H9 (cell line): Measurements from ENCODE around the gene ADIRF. TPM values are rescaled to one million over a fixed set of nuclear protein-coding genes. Genes with fewer than 3 reads are reported as not detected.
A peak's percentile ranks its signal among the peaks of the same experiment; 100 is the strongest.
"Not testable (repeated sequence)": the region's sequence is repeated elsewhere in the genome, so short reads cannot be mapped to it uniquely, and the experiment has no call there.

Experiments used
- DNase-seq: peaks from one replicate; pipeline ENCODE4 v3.0.0-alpha.2; 2017
- H2AFZ ChIP-seq: one replicate; pipeline ENCODE4 v1.6.1; 2013; ENCODE audit warnings: mild to moderate bottlenecking, low read length, control low read depth, moderate library complexity
- H2AK5ac ChIP-seq: 2 replicates; pipeline ENCODE4 v1.6.1; 2013; ENCODE audit warnings: low read length, control low read depth, mixed read lengths; ENCODE audit not compliant: insufficient read length
- H2BK120ac ChIP-seq: one replicate; pipeline ENCODE4 v1.6.1; 2013; ENCODE audit warnings: low read depth, mild to moderate bottlenecking, low read length, control low read depth, inconsistent platforms; ENCODE audit not compliant: poor library complexity, severe bottlenecking
- H2BK12ac ChIP-seq: 2 replicates; pipeline ENCODE4 v1.6.1; 2013; ENCODE audit warnings: low read length, control low read depth, mixed read lengths, low read depth; ENCODE audit not compliant: insufficient read length
- H2BK15ac ChIP-seq: 2 replicates; pipeline ENCODE4 v1.6.1; 2013; ENCODE audit warnings: low read depth, low read length, control low read depth
- H2BK20ac ChIP-seq: one replicate; pipeline ENCODE4 v1.6.1; 2013; ENCODE audit warnings: low read depth, mild to moderate bottlenecking, low read length, control low read depth, inconsistent platforms; ENCODE audit not compliant: poor library complexity, severe bottlenecking
- H2BK5ac ChIP-seq: 2 replicates; pipeline ENCODE4 v1.6.1; 2013; ENCODE audit warnings: low read length, control low read depth, mixed read lengths; ENCODE audit not compliant: insufficient read length
- H3K14ac ChIP-seq: 2 replicates; pipeline ENCODE4 v1.6.1; 2013; ENCODE audit warnings: low read length, control low read depth; ENCODE audit not compliant: insufficient read depth
- H3K18ac ChIP-seq: 2 replicates; pipeline ENCODE4 v1.6.1; 2013; ENCODE audit warnings: low read depth, mild to moderate bottlenecking, mixed read lengths, low read length, control low read depth; ENCODE audit not compliant: insufficient read length
- H3K23ac ChIP-seq: 2 replicates; pipeline ENCODE4 v1.6.1; 2013; ENCODE audit warnings: low read length, control low read depth, mixed read lengths, low read depth; ENCODE audit not compliant: insufficient read length
- H3K23me2 ChIP-seq: 2 replicates; pipeline ENCODE4 v1.6.1; 2013; ENCODE audit warnings: low read depth, mild to moderate bottlenecking, mixed read lengths, low read length, control low read depth; ENCODE audit not compliant: insufficient read length, poor library complexity, severe bottlenecking
- H3K27ac ChIP-seq: 2 replicates; pipeline ENCODE4 v1.5.1; 2013; ENCODE audit warnings: low read length, control low read depth, mixed read lengths, low read depth; ENCODE audit not compliant: insufficient read length
- H3K27me3 ChIP-seq: 2 replicates; pipeline ENCODE4 v1.6.1; 2013; ENCODE audit warnings: low read length, control low read depth, inconsistent platforms; ENCODE audit not compliant: insufficient read depth
- H3K4ac ChIP-seq: 2 replicates; pipeline ENCODE4 v1.6.1; 2013; ENCODE audit warnings: low read depth, mild to moderate bottlenecking, control low read depth, inconsistent platforms, low read length, moderate library complexity
- H3K4me1 ChIP-seq: 2 replicates; pipeline ENCODE4 v1.6.1; 2013; ENCODE audit warnings: low read length, control low read depth, inconsistent platforms; ENCODE audit not compliant: insufficient read depth
- H3K4me2 ChIP-seq: 2 replicates; pipeline ENCODE4 v1.6.1; 2013; ENCODE audit warnings: low read length, control low read depth, mixed read lengths; ENCODE audit not compliant: insufficient read length, insufficient read depth
- H3K56ac ChIP-seq: 2 replicates; pipeline ENCODE4 v1.6.1; 2013; ENCODE audit warnings: low read depth, mild to moderate bottlenecking, mixed read lengths, low read length, control low read depth; ENCODE audit not compliant: insufficient read length
- H3K79me1 ChIP-seq: 2 replicates; pipeline ENCODE4 v1.6.1; 2013; ENCODE audit warnings: low read depth, mild to moderate bottlenecking, moderate library complexity, low read length, control low read depth, inconsistent platforms; ENCODE audit not compliant: insufficient read depth, poor library complexity, severe bottlenecking
- H3K79me2 ChIP-seq: 2 replicates; pipeline ENCODE4 v1.6.1; 2013; ENCODE audit warnings: low read length, control low read depth, inconsistent platforms; ENCODE audit not compliant: insufficient read depth
- H3K9ac ChIP-seq: 2 replicates; pipeline ENCODE4 v1.6.1; 2013; ENCODE audit warnings: low read length, control low read depth, mixed read lengths; ENCODE audit not compliant: insufficient read length; ENCODE audit errors: extremely low read depth
- H3K9me3 ChIP-seq: one replicate; pipeline ENCODE4 v1.6.1; 2013; ENCODE audit warnings: low read depth, low read length, inconsistent platforms; ENCODE audit not compliant: control insufficient read depth
- H3T11ph ChIP-seq: one replicate; pipeline ENCODE4 v1.6.1; 2013; ENCODE audit warnings: mild to moderate bottlenecking, low read length, control low read depth, inconsistent platforms
- H4K20me1 ChIP-seq: one replicate; pipeline ENCODE4 v1.6.1; 2013; ENCODE audit not compliant: control insufficient read depth, insufficient read length, insufficient read depth
- H4K5ac ChIP-seq: 2 replicates; pipeline ENCODE4 v1.6.1; 2013; ENCODE audit warnings: low read depth, mild to moderate bottlenecking, mixed read lengths, low read length, control low read depth; ENCODE audit not compliant: insufficient read length
- H4K8ac ChIP-seq: replicated peaks from 2 replicates; pipeline ENCODE4 v1.6.1; 2013; ENCODE audit warnings: low read length, control low read depth, mixed read lengths, low read depth; ENCODE audit not compliant: insufficient read length
- H4K91ac ChIP-seq: 2 replicates; pipeline ENCODE4 v1.6.1; 2013; ENCODE audit warnings: low read depth, mild to moderate bottlenecking, moderate library complexity, mixed read lengths, low read length, control low read depth; ENCODE audit not compliant: insufficient read length
- H3K27ac Mint-ChIP-seq, 3 experiments: 2 replicates in 2 of 3; 3 replicates in 1 of 3; pipeline ENCODE4 v1.8.0; 2020 to 2021; ENCODE audit warnings: mixed read lengths in 3 of 3, mild to moderate bottlenecking in 1 of 3, moderate library complexity in 1 of 3
- H3K27me3 Mint-ChIP-seq: 2 replicates; pipeline ENCODE4 v1.8.0; 2021; ENCODE audit warnings: low read depth, mild to moderate bottlenecking, moderate library complexity, mixed read lengths
- H3K36me3 Mint-ChIP-seq, 3 experiments: 2 replicates in 2 of 3; 3 replicates in 1 of 3; pipeline ENCODE4 v1.8.0; 2020 to 2021; ENCODE audit warnings: low read depth in 3 of 3, mixed read lengths in 3 of 3; ENCODE audit not compliant: insufficient read depth in 1 of 3
- H3K4me1 Mint-ChIP-seq, 2 experiments: 2 replicates each; pipeline ENCODE4 v1.8.0; 2020; ENCODE audit warnings: mixed read lengths in 2 of 2
- H3K4me3 Mint-ChIP-seq, 2 experiments: 2 replicates in 1 of 2; 3 replicates in 1 of 2; pipeline ENCODE4 v1.8.0; 2020 to 2021; ENCODE audit warnings: mild to moderate bottlenecking in 2 of 2, mixed read lengths in 2 of 2, moderate library complexity in 1 of 2
- H3K9me3 Mint-ChIP-seq, 2 experiments: 2 replicates in 1 of 2; 3 replicates in 1 of 2; pipeline ENCODE4 v1.8.0; 2020; ENCODE audit warnings: mild to moderate bottlenecking in 2 of 2, mixed read lengths in 2 of 2, moderate library complexity in 1 of 2
- CTCF ChIP-seq: fragments of 200-600 bp; sonication (generic); conservative IDR thresholded peaks from 3 replicates; pipeline ENCODE4 v1.8.0; 2021; ENCODE audit warnings: antibody characterized with exemption, mild to moderate bottlenecking
- WGBS: extraction: QIAGEN DNeasy Blood & Tissue Kit; methylation state at CpG from one replicate; pipeline ENCODE4 v1.1.7; 2013; ENCODE audit warnings: missing lambda C conversion rate, low lambda C conversion rate, mixed read lengths; ENCODE audit not compliant: insufficient read length; ENCODE audit errors: extremely low coverage; 5-methylcytosine and 5-hydroxymethylcytosine counted together
- total RNA-seq: library from RNA; stranded (reverse); gene quantifications from 2 replicates; pipeline ENCODE4 v1.2.1, GENCODE V29; 2021

The ADIRF gene
- total RNA-seq, 1 experiment from 2014 or later = not detected

GRCh38 chr10:86932674-86933073 lies 35.6 kb upstream of the ADIRF start:
- Mint-ChIP-seq H3K27me3 (no peaks in the 10 kb centered on the region; the same call in 1 of the 2 replicates), H3K9me3 (no peaks in the 10 kb centered on the region), H3K27ac (peak overlapping the region; percentile 13 to 53 (median 48); a peak in 2 of 7 replicates), H3K4me1 (peaks cover 0 to 3% of the 10 kb centered on the region in 2 experiments; a peak in 2 of 4 replicates), H3K36me3 (peaks cover 10 to 47% (median 26%) of the 10 kb centered on the region in 3 experiments; a peak in 6 of 7 replicates), H3K4me3 (no peak overlapping the region)
- no peak overlapping the region for H3K56ac ChIP-seq
- no peak overlapping the region for H2BK5ac ChIP-seq
- H3K4me1 ChIP-seq = no peaks in the 10 kb centered on the region
- H2BK120ac ChIP-seq = no peak overlapping the region
- no peaks in the 10 kb centered on the region for H3K27me3 ChIP-seq
- DNase-seq = no peak
- H3K79me2 ChIP-seq = no peaks in the 10 kb centered on the region
- no peak overlapping the region for H3K14ac ChIP-seq
- no CpG with 5 or more reads among the region's 2 CpGs for WGBS
- no peak overlapping the region for H2BK15ac ChIP-seq
- H3K27ac ChIP-seq = no peak overlapping the region
- no peaks in the 10 kb centered on the region for H4K20me1 ChIP-seq
- H4K91ac ChIP-seq = no peak overlapping the region
- no peak overlapping the region for H2BK20ac ChIP-seq
- H3K23me2 ChIP-seq = no peaks in the 10 kb centered on the region
- no peak for TF ChIP-seq CTCF
- H3K9ac ChIP-seq = no peak overlapping the region
- no peak overlapping the region for H3K23ac ChIP-seq
- no peak overlapping the region for H2AK5ac ChIP-seq
- no peak overlapping the region for H3K4ac ChIP-seq
- no peaks in the 10 kb centered on the region for H3K79me1 ChIP-seq
- no peak overlapping the region for H4K5ac ChIP-seq
- H3K9me3 ChIP-seq = no peaks in the 10 kb centered on the region
- no peak overlapping the region for H3K18ac ChIP-seq
- H3K4me2 ChIP-seq = no peak overlapping the region
- no peak overlapping the region for H4K8ac ChIP-seq
- H2BK12ac ChIP-seq = no peak overlapping the region
- no peak overlapping the region for H2AFZ ChIP-seq
- H3T11ph ChIP-seq = no peak overlapping the region

- H2AK5ac ChIP-seq, H3K4me1 Mint-ChIP-seq, H3T11ph ChIP-seq, H3K23me2 ChIP-seq, H3K56ac ChIP-seq, H3K14ac ChIP-seq, H3K27ac ChIP-seq, DNase-seq, H3K79me1 ChIP-seq, H3K27me3 Mint-ChIP-seq, H3K9me3 Mint-ChIP-seq, H3K9me3 ChIP-seq, H4K5ac ChIP-seq, H3K18ac ChIP-seq, H4K91ac ChIP-seq, H3K4me3 Mint-ChIP-seq, H3K23ac ChIP-seq, H4K8ac ChIP-seq, H3K4me2 ChIP-seq, H3K4ac ChIP-seq, H3K9ac ChIP-seq, H2BK5ac ChIP-seq, H2AFZ ChIP-seq, H3K79me2 ChIP-seq, H4K20me1 ChIP-seq, H2BK120ac ChIP-seq, H2BK12ac ChIP-seq, H3K27me3 ChIP-seq, H2BK20ac ChIP-seq, H3K4me1 ChIP-seq, H2BK15ac ChIP-seq: not testable (repeated sequence)
- peak overlapping the region in 2 of 3 experiments; percentile 9 to 35; a peak in 2 of 7 replicates for H3K27ac Mint-ChIP-seq
- no CpG with 5 or more reads among the region's 6 CpGs for WGBS
- peaks cover 9 to 37% (median 24%) of the 10 kb centered on the region in 3 experiments; a peak in 6 of 7 replicates for H3K36me3 Mint-ChIP-seq
Measured at GRCh38 chr10:86934162-86934711, 34.0 kb upstream of the ADIRF start.
